NCI-H187 (cell line): ENCODE results near the gene RHBDD1.

Experiments
- DNase-seq, 2 experiments: peaks; one replicate each; lab custom pipeline; 2025; lab: John Stamatoyannopoulos, UW

Gene RHBDD1, protein sequence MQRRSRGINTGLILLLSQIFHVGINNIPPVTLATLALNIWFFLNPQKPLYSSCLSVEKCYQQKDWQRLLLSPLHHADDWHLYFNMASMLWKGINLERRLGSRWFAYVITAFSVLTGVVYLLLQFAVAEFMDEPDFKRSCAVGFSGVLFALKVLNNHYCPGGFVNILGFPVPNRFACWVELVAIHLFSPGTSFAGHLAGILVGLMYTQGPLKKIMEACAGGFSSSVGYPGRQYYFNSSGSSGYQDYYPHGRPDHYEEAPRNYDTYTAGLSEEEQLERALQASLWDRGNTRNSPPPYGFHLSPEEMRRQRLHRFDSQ

DNA sequence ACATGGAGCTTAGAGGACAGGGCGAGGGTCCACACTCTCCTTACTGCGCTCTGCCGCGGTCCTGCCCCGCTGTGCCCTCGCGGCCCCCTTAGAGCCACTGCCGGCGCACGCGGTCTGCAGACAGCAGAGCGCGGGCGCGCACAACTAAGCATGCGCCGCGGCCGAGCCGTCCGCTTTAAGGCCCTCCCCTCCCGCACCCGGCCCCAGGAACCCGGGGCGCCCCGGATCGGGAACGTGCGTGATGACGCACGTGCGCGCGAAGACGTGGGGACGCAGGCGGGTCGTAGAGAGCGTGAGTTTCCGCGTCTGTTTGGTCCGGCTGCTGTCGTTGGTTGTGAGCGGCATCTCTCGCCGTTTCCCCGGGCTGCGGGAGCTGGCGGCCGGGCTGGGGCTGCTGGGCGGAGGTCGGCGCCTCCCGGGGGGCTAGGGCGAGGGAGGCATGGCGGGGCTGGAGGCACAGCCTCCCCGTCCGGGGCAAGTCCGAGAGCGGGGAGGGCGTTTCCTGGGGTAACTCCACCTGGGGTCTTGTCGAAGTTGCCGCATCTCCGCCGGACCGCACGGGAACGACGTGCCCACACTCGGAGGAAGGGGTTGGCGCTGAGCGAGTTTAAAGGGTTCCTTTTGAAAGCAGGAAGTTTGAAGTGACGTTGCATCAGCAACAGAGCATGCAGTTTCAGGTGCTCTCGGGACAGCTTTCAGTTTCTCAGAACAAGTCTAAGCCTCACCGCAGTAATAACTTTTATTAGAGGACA is at the start of gene RHBDD1:
Gene RHBDD1, plus strand, starts transcription at position 259 of the 752 bp plus-strand sequence. CDS start 28,640 bp downstream, outside the sequence.
- peak; percentile 46 to 55 for DNase-seq

DNA sequence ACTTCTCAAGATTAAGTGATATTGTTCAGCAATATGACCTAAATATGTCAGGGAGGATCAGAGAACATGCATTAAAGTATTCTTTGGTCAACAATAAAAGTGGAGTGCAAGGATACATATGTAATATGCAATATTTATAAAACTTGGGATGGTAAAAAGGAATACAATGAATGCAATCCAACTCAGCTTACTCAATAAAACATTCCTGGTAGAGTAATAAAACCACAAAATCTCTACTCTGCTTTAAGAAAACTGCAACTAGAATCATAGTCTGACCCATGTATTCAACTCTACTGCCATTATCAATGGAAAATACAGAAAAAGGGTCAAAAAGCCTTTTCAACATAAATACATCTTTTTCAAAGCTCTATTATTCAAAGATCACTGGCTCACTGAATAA is 47.8 kb upstream of the RHBDD1 start:
- no peak for DNase-seq

DNA sequence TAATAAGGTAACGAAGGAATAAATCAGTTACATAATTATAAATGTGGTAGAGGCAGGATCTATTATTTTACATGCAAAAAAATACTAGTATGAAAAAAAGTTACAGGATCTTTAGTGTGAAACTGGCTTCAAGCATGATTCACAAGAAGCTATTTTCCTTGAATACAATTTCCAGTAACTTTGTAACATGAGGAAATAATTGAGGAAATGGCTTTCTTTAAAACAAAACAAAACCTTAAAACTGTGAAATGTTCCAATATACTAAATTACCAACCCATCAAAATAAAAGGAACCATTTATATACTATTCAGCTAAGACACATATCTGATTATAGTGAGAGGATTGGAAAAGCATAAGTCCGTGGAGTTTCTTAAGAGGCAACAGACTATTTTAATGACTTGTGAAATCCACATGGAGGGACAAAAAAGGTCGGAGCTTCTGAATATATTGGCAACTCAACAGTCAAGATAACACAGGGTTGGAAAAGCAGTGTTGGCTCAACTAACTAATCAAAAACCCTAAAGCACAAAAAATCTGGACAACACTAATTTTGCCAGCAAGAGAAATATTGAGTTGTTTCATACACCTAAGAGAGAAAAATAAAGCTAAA is 46.9 kb upstream of the RHBDD1 start:
- DNase-seq, result no peak

DNA sequence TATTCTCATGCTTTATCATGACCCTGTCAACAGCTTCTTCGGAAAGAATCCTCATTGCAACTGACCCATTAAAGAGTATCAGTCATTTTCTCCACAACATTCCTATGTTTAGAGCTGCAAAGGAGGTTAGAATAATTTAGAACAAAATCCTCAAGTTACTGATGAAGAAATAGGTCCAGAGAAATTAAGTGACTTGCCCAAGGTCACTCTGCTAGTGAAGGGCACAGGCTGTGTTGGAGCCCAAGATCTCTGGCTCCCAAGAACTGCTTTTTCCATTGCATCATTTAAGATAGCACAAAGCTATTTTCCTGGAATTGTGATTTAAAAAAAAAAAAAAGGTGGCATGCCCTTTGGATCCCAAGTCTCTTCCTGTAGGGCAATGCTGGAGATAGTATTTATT is 45.8 kb upstream of the RHBDD1 start:
- DNase-seq, result no peak

DNA sequence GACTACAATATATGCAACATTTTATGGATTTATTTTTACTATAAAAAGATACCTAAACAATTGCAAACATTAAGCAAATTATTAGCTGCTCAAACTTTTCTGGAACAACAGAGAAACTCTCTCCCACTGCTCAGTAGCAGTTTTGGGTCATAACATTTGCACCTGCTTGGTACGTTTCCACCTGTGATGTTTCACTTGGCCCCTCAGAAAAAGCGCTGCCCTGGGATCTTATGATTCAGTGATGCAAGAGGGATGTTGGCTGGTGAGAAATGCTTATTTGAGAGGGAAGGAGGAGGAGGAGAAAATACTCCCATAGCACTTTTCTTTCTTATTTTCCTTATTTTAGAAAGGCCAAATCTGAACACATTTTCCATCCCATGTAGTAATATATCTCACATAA is 45.4 kb upstream of the RHBDD1 start:
- no peak for DNase-seq

DNA sequence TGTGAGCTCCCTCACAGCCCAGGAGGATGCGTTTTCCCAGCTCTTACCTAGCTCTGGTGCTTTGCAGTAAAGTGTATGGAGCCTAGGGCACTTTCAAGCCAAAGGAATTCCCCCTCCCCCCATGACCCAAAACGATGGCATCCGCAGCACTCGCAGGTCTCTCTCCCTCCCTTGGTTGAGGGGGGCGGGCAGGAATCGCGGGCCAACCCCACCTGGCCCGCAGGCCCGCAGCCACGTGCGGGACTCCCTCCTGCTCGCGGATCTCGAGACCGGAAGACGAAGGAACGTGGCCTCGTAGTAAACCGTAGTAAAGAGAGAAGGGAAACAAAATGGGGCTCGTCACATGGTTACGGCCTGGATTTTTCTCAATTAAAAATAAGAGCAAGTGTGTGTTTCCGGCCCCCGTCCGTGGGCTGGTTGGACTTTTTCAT is 44.8 kb upstream of the RHBDD1 start:
- no peak for DNase-seq

DNA sequence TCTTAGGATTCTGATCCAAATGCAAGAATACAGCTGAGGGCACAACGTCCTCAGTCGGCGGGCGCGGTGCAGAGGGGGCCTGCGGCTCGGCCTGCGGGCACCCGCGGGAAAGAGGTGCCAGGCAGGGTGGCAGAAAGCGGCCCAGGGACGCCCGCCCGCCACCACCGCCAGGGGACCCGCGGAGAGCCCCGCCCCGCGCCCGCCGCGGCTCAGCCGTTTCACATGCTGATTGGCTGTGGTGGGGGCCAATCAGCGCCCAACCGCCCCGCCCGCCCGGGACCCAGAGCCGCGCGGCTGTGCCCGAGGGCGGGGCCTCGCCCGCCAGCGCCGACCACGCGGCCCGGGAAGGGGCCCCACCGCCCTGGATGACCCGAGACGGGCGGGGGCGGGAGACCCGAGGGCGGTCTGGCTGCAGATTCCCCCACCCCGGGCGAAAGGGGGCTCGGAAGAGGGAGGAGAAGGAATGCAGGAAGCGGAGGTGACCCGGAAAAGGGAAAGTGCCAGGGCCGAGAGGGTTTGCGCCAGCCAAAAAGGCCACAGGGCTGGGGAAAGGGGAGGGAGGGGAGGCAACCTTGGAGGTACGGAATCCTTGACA is 44.3 kb upstream of the RHBDD1 start:
- peak in 1 of 2 experiments; percentile 39 for DNase-seq

DNA sequence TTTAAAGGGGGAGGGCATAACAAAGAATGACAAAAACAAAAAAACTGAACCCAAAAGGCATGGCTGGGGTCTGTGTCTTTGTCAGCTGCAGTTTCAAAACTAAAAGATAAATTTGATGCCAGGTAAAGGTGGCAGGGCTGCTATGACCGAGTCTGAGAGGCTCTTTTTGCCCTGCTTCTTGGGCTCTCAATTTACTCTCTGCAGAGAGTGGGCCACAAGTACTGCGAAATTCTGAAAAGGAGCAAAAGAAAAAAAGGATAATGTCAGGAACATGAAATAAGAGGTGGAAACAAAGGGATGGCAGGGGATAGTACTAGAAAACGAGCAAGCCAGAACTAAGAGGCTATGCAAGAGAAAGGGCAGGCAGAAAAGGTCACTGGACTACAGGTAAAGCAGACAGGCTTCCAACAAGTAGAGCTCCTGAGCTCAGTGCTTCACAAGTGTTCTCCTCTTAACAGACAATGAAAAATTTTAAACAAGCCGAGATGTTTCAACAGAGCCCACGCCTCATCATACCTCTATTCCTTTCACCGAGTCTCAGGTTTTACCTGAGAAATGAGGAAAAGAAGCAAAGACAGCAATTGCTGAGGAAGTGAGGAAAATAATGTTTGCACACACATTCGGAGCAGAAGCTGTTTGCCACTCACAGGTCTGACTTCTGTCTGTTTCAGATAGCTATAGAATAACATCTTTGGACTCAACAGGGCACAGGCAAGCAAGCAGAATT is 43.5 kb upstream of the RHBDD1 start:
- no peak for DNase-seq

DNA sequence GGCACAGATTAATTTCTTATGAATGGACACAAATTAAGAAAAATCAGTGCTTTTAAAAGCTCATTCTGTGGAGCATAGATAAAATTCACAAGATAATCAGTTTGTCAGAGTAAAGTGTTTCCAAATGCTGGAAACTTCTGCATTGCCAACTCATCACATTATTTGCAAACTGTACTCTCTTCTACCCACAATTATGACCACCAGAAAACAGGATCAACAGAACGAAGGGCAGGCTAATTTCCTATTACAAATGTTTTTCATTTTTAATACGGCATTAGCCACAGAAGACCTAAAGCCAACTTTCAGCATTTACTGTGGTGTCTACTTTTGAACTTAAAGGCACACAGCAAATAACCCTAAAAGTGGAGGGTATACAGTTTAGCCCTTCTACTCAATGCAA is 42.2 kb upstream of the RHBDD1 start:
- no peak for DNase-seq

DNA sequence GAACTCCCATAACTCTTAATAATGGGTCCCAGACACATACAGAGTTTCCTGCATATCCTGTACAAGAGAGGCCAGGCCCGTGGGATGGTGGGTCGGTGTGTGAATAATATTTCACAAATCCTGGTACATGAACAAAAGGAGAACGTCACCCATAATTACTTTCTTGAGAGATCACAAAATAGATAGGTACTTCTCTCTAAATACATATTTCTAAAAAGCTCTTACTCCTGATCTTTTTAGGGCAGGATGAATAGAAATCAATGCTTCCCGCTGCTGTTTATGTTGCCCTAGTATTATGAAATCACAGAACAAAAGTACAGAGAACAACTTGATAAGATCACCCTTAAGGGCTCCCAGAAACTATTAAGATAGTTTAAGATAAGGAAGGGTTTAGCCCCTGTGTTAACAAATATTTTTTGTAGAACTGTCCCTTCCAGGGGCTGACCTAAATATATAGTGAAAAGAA is 41.6 kb upstream of the RHBDD1 start:
- no peak for DNase-seq

DNA sequence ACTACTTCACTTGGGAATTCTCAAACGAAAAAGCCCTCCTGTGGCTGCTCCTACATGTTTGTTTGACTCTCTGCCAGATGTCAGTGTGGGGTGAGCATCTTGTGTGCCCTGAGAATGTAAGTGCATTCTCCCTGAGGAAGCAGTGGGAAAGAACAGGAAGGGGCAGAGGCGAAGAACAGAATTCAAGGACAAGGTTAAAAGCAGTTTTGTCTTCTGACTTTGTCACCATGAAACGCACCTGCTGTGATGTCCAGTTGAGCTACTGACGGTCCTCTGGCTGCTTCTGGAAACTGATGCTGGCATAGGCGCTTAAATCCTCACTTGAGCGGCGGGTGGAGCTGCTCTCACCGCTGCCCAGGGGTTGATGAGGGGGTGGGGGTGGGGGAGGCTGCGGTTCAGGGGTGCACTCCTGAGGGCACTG is 41.1 kb upstream of the RHBDD1 start:
- no peak for DNase-seq

DNA sequence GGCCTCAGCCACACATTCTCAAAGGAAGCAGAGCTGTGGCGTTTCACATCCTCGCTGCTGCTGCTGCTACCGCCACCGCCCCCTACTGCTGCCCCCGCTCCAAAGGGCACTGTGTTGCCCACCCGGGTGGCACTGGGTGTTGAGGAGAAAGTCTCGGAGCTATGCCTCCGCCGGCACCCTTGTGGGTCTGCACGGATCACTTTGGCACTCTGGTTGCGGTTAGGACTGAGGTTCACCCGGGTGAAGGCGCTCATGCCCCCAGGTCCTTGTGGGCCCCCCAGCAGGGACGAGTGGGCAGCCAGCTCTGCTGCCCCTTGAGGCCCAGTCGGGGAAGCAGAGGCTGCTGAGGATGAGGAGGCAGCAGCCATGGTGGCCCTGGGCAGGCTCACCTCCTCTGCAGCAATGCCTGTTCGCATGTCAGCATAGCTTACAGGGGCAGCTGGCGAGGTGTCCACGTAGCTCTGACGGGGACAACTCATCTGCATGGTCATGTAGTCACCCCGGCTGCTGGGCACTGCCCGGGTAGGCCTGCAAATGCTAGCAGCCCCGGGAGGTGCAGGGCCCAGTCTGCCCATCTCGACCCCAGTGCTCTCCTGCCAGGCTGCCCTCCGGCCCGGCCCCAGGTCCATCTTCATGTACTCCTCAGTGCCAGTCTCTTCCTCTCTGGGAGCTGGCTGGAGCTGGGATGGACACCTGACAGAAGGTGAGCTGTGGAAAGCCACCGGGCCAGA is 40.4 kb upstream of the RHBDD1 start:
- no peak for DNase-seq

DNA sequence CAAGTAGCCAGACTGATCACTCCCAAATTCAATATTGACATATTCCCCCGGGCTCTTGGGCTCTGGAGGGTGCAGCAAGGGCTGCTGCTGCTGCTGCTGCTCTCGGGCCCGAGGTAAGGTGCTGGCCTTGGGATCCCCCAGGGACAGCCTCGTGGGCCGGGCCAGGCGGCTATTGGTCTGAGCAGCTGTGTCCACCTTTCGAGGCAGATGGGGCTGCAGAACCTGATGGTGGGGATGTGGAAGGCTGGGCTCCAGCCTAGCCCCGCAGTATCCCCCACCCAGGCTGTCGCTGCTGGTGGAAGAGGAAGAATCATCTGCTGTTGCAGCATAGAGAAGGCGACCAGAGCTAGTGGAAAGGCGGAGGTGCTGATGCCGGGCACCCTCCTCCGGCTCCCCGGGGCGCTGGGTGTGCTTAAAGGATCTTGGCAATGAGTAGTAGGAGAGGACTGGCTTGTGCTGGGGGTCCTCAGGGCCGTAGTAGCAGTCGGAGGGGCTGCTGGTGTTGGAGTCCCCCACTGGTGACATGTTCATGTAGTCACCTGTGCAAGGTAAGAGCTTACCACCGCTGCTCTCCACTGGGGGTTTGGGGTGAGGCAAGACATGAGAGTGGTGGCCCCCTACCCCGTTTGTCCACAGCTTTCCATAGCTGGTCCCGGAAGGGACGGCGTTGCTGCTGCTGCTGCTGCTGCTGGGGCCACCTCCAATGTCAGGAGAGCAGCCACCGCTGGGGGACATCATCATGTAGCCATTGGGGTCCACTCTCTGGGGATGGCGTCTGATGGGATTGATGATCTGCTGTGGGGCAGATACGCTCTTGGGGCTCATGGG is 39.6 kb upstream of the RHBDD1 start:
- DNase-seq, result no peak

DNA sequence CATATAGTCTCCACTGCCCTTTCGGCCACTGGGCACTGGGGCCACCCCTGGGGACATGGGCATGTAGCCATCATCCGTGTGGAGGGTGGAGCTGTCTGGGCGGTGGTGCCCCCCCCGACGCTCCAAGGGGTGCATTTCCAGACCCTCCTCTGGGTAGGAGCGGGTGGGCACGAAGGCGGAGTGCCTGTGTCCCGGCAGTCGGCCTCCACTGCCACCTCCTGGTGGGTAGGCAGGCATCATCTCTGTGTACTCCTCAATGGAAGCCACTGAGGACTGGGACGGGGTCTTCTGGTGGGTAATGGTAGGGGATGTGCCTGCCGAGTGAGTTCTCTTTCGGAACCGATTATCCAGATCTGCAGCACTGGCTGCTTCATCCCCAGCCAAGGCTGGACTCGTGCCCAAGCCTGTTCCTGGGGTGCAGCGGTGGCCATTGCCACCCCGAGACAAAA is 39.0 kb upstream of the RHBDD1 start:
- no peak for DNase-seq

DNA sequence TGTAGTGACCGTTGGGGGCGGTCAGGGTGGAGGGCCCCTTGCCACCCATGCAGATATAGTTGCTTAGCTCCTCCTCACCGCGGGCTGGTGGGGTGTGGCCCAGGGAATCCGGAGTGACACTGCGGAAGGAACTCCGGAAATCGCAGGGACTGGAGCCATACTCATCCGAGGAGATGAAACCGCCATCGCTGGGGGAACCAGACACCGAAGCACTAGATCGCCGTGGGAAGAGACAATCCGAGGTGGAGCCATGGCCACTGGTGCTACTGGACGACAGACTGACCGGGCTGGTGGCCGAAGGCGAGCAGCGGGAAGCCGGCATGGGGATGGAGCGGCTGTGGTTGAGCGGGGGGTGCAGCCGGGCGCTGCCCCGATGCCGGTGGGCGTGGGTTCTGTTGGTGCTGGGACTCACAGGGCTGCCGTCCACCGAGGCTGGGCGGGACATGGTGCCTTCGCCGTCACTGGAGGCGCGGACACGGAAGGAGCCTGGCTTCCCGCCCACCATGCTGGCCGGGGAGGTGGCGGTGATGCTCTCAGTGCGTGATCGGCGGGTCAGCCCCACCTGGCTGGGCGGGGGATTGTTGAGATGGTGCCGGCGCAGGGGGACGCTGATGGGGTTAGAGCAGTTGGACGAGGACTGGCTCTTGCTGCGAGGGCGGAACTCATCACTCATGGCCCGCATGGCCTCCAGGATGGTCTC is 38.4 kb upstream of the RHBDD1 start:
- no peak for DNase-seq

DNA sequence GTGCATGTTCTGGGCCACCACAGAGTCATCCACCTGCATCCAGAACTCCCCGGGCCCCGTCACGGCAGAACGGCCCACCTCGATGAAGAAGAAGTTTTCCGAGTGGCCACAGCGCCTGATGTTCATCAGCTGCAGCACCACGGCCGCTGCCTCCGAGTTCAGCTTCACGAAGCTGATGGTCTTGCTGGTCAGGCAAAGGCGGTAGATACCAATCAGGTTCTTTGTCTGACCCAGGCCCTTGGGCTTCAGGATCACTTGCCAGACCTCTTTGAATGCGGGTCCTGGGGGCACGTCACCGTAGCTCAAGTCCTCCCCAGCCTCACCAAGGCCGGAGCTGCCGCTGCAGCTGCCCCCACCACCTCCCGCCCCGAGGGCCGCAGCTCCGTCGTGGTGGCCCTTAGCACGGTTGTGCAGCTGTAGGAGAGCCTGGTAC is 37.8 kb upstream of the RHBDD1 start:
- no peak for DNase-seq

DNA sequence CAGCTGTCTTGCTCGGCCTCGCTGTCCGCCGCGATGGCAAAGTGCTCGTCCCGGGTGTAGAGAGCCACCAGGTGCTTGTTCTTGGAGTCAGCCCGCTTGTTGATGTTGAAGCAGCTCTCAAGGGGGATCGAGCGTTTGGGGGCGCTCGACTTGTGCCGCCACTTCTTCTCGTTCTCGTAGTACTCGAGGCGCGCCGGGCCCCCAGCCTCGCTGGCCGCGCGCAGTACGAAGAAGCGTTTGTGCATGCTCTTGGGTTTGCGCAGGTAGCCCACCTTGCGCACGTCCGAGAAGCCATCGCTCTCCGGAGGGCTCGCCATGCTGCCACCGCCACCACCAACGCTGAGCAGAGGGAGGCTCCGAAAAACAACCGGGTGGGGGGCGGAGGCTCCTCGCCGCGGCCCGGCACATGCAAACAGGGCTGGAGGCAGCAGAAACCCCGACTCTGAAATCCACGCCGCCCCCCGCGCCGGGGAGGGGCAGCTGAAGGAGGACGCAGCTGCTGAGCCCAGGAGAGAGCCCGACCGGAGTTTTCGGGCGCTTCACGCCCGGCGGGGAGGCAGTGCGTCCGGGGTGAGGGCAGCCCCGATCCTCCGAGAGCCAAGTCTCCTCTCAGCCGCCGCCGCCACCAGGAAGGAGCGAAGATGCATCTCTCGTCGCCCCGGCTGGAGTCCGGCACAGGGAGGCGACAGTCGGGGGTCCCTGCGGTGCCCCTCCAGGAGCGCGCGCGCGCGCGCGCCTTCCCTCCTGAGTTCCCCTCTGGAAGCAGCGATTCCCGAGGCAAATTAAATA is 37.2 kb upstream of the RHBDD1 start:
- DNase-seq, result no peak

DNA sequence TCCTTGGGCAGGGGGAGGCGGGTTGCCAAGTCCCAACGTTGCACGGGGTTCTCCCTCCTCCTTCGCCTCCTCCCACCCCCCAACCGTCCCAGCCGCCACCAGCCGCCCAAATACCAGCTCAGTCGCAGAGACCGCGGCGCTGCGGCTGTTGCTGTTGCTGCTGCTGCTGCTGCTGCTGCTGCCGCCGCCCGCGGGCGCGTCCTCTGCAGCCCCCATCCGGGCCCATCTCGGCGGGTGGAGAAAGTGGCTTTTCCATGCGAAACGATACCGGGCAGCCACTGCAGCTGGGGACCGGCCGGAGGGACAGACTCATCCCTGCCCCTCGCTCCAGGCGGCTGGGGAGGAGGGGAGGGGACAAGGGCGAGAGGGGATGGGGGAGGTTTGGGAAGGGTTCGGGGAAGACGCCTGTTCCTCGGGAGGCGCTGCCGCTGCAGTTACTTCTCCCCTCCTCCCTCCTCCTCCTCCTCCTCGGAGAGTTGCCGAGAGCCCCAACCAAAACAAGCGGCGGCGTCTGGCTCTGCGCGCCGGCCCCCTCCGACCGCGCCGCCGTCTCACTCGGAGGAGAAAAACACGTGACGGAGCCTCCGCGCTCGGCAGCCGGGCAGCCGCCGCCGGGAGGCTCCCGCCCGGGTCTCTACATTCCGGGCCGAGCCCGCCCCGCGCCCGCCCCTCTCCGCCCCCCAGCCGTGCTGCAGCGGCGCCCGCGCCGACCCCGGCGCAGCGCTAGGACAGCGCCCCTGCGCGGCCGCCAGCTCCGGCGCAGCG is 36.5 kb upstream of the RHBDD1 start, which contains the start of gene IRS1:
Gene IRS1, minus strand, starts transcription at position 610 of the 765 bp plus-strand sequence. CDS start 1,082 bp downstream, outside the sequence.
- DNase-seq, result no peak
